GM12801 (cell line): ENCODE data around the gene SHISAL2B.

Experiments used
- CTCF ChIP-seq: IDR thresholded peaks from one replicate; pipeline ENCODE4 v1.5.1; 2011; ENCODE audit warnings: control low read depth; ENCODE audit not compliant: insufficient read length; ENCODE audit errors: extremely low read depth

Gene SHISAL2B

GRCh38 chr5:64690417-64691151 lies at the start of gene SHISAL2B:
SHISAL2B (plus strand) TSS chr5:64690503; CDS start chr5:64690624, 121 bp downstream.
- TF ChIP-seq CTCF = no peak

GRCh38 chr5:64644831-64645230 lies 45.5 kb upstream of the SHISAL2B start:
- TF ChIP-seq CTCF = no peak

GRCh38 chr5:64646169-64646568 lies 44.1 kb upstream of the SHISAL2B start:
- TF ChIP-seq CTCF = no peak

- TF ChIP-seq CTCF = no peak
Observed at GRCh38 chr5:64649512-64649911, 40.8 kb upstream of the SHISAL2B start.

- no peak for TF ChIP-seq CTCF
Observed at GRCh38 chr5:64653766-64654560, 36.3 kb upstream of the SHISAL2B start.

- no peak for TF ChIP-seq CTCF
Observed at GRCh38 chr5:64654561-64654938, 35.8 kb upstream of the SHISAL2B start.

GRCh38 chr5:64655596-64655995 lies 34.7 kb upstream of the SHISAL2B start:
- no peak for TF ChIP-seq CTCF
